GM20431 (cell line): ENCODE measurements around the gene FAM72C.
"Not testable (repeated sequence)": the region's sequence is repeated elsewhere in the genome, so short reads cannot be mapped to it uniquely, and the experiment has no call there.

Experiments used
- in situ Hi-C: fragments of 300-500 bp; cut with MseI, MboI; formaldehyde crosslinking; loops from one replicate; pipeline ENCODE4 v1.15.0; 2020; ENCODE audit warnings: low sequenced_read_pairs; ENCODE audit not compliant: unreplicated experiment

FAM72C gene

DNA sequence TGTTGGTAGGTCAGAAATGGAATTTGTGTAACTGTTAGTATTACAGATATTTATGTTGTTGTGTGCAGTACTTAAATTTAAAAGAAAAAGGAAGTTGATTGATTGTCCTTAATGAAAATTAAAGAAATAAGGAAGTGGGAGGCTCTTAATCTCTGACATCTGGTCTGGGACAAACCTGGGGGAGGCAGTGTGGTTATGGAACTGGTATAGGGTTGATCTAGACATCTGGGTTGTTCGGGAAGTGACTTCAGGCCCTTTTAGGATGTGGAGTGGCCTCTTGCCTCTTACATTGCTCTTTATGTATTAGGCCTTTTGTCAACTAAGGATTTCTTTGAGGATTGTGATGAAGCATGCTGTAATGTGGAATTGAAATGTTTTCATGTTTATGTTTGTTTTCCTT, 16.1 kb upstream of the FAM72C start:
- in situ Hi-C loops, result not testable (repeated sequence)

DNA sequence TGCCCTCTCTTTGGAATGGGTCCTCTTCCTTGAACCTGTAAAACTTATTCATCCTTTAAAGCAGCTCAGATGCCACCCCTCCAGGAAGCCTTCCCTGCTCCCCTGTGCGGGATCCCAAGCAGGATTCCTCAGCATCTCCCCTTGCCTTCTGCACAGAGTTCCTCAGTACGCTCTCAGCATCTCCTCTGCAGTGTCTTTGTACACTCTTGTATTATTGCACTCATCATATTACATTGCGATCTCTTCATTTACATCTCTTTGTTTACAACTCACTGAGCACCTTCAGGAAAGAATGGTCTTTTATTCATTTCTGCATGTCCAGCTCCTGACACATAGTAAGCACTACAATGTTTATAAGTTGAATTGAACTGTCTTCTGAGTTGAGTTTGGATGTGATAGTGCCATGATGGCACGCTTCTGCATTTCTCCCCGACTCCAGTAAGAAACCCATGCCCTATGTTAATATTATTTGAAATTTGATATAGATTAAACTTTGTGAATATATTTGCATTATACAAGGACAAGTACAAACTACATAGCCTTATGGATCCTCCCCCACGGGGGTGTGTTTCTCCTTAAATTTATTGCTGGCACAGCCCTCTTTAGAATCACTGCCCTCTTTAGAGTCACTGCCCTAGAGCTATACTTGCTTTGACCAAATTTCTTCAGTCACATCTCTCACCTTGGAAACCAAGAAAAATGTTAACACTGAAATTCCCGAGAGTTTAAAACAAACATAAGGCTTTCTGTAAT, 13.1 kb upstream of the FAM72C start:
- in situ Hi-C loops, result not testable (repeated sequence)

DNA sequence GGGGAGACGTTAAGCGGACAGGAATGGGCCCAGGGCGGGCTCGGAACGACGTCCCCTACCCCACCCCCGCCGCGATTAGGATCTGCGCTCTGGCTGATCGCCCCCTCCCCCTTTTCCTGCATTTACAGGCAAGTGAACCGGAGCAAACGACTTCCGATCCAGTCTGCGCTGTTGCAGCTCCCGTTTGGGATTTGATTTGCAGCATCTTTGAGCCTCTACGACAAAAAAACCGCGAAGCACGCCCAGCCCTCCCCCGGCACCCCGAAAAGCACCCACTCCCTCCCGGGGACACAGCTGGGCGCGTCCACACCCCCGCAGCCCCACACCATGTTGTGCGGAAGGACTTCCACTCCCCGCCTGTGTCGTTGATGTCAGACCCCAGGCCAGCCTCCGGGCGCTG, 2.6 kb upstream of the FAM72C start:
- in situ Hi-C loops, result not testable (repeated sequence)

DNA sequence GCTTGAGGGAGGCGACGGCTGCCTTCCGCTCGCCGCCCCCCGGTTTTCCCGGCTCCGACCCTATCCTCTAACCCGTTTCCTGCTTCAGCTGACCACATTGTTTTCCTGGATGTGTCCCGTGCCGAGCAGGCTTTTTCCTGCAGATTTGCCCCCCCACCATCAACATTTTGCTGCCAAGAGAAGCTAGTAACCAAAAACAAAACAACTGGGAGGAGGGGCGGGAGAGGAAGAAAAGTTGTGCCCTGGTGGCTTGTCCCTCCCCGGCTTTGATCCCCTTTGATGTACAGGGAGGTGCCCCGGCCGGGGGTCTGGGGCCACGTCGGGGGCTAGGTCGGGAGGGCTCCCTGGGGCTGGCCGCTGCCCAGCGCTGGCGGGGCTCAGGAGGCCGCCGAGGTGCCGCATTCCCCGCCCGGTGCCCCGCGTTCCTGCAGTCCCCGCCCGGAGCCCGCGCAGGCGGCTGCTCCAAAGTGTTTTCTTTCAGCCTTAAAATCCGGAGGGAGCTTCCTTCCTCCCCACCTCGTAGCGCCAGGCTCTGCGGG, 2.2 kb upstream of the FAM72C start:
- in situ Hi-C loops, result not testable (repeated sequence)

DNA sequence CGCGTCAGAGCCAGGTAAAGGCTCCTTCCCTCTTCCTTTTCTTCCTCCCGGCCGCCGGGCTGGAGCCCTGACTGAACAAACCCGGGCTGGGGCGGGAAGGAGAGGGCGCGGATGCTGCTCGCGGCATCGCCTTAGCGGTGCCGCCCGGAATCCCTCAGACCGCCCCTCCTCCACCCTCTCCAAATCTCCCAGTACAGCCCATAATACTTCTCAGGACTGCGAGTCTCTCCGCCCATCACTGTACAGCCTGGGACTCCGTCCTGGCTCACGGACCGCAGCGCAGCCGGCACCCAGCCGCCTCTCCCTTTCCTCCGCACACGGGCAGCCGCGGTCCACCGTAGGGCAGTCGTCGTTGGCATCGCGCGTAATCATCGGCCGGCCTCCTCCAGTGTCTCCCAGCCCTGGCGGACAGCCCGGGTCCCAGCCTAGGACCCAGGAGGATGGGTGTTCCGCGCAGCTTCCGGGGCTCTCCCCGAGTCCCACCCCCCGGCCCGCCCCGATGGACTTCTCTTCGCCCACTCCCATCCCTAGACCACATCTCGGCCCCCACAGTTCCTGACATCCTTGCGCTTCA, 1.1 kb upstream of the FAM72C start:
- in situ Hi-C loops, result not testable (repeated sequence)

DNA sequence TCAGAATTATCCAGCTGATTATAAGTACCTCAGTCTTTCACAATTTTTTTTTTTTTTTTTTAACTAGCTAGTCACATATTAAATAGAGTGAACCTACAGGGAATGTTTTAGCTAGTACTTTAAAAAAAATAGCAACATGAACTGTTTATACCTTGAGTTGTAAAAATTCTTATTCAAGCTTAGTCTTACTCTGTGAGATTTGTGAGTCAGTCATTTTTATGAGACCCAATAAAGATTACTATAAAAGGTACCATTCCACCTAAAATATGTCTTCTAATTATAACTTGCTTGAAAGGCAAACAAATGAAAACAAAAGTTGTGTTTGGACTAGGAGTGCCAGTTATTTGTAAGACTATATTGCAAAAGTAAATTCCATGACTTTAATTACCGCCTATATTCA, 5.9 kb downstream of the FAM72C start:
- in situ Hi-C loops, result not testable (repeated sequence)

DNA sequence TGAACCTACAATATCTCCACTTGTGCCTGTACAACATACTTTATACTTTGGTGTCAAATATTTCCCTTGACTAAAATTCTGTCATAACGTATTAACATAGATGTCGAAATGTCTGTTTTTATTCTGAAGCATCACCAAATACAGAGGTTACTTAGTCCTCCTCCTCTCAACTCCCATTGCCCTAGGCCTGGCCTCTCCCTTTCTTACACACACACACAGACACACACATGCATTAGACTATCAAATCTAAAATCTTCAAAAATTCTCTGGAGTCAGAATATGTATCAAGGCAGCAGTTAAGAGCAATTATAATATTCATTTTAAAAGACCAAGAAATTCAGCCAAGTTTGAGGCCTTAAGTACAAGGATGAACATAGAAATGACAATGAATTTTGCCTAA, 7.5 kb downstream of the FAM72C start:
- in situ Hi-C loops, result not testable (repeated sequence)

DNA sequence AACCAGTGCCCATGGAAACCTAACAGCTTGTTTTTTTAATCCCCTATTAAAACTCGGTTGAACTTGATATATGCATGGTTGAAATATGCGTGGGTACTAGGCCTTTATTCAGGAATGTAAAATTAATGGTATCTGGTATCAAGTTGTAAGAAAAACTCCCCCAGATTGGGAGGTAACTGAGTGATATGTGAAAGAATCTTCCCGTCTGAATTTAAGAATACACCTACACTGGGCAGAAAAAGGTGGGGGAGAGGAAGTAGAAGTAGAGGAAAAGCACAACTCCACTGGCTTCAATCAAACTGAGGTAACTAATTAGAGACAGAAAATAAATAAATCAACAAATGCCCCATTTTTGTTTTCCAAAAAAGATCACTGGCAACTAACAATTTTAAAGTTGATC, 15.9 kb downstream of the FAM72C start:
- in situ Hi-C loops, result not testable (repeated sequence)

DNA sequence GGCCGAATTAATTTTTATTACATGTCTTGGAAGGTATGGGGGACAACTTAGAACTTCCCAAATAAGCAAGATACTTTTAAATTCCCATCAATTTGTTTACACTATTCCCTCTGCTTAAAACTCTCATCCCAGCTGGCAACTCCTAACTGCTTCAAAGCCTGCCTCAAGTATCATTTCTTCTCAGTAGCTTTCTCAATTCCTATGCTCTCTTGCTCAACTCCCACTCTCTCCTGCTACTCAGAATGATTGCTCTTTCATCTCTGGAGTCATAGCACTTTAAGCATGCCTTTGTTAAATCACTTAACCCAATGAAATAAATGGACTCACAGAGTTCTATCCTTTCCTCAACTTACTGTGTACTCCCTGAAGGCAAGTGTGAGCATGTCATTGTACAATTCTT, 18.9 kb downstream of the FAM72C start:
- in situ Hi-C loops, result not testable (repeated sequence)

DNA sequence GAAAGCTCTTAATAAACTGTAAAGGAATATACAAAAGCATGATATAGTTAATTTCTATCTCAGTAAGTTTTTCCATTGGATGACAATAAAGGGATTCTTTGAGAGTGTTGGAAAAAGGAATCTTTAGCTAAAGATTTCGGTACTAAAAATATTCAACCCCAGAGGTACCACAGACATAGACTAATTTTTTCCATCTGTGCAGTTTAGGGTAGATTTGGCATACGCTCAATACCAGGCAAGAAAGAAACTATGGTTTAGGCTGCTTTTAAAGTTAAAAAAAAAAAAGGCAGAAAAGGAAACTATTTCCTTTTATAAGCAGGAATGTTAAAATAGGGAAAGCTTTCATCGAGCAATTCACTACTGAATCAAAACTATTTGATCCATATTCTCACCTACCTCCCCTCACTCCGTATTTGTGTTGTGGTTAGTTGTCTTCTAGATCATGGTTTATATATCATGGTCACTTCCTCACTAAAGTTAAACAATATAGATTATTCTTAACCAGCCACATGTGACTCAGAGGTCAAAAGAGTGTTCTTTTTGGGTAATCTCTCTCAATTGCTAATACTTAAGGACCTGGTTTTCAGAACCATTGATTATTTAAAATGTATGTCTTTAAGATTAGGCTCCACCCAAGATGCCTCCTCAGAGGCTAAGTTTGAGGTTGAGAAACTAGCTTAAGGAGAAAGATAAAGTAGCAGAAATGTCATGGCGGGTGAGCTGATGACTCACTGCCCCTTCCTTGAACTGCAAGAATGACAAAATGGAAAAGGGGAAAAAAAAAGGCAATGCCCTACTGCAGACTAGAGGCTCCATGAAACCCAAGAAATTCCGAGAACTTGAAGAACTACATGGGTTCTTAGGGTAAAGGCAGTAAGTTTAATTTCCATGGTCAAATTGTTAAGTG, 20.0 kb downstream of the FAM72C start:
- in situ Hi-C loops, result not testable (repeated sequence)

DNA sequence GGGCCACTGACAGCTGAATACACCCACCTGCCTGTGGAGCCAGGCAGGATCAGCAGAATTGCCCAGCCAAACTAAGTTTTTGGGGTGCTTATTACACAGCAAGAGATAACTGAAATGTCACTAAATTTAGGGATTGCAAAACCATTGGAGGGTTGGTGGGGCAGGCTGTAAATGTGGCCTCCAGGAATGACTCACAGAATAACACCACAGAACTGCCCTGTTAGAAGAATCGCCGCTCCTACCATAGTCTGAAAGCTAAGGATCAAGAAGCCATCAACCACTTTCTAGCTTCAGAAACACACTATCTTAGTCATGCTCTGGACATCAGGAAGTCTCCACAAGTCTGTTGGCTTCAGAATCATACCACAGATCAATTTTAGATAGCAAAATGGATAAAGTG, 24.0 kb downstream of the FAM72C start:
- in situ Hi-C loops, result not testable (repeated sequence)

DNA sequence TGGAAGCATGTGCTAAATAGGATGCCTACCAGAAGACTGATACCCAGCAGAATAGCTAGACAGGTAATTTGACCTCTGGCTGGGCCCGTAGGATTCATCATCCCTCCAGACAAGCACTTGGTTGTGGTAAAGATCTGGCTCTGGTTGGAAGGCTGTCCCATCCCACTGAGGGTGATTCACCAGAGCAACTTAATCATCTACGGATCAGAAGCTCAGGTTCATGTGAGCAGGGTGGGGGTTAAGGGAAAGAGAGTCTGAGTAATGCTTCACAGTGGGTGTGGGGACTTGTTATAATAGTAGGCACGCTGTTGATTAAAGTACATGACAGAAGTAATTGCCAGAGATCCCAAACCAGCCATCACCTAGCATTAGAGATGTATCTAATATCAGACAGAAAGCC, 26.5 kb downstream of the FAM72C start:
- in situ Hi-C loops, result not testable (repeated sequence)

DNA sequence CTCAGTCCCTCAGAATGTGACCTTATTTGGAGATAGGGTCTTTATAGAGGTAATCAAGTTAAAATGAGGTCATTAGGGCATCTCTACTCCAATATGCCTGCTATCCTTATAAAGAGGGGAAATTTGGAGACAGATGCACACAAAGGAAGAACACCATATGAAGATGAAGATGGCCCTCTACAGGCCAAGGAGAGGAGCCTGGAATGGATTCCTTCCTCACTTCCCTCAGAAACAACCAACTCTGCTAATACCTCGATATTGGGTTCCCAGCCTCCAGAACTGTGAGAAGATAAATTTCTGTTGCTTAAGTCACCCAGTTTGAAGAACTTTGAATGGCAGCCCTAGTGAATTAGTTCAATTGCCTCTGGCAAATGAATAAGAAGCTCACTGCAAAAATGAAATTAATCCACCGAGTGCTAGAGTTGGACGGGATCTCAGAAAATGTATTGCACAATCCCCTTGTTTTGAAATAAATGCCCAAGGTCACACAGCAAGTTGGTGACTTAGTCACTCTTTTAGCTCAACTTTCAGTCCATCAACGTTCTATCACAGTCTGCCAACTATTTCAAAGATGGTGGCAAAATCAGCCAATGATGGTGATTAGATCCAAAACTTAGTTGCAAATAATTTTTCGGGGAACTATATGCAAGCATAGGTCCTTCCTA, 27.1 kb downstream of the FAM72C start:
- in situ Hi-C loops, result not testable (repeated sequence)

DNA sequence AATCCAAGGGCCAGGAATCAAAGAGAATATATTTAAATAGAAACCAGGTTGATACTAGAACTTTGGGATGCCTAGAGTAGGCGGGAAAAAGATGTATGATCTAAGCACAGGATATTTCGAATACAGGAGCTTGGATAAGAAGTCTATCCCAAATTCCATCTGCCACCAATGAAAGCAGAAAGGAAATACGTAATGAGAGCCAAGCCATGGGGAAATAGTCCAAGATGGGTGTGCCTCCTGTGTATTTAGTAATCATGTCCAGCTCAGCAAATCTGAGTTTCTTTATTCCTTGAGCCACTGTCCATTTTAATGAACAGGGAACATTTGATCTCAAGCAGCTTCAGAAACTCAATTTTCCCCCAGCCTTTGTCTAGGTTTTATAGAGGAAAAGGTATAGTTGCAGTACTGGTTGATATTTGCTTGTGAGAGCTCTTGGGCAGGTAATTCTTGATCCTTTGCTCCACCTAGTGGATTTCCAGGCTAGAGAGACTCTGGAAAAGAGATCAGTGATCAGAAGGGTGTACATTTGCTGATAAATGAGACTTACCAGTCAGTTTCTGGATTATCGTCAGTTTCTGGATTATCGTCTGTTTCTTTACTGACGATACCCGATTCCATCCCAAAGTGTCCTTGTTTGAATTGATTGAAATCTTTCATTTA, 28.3 kb downstream of the FAM72C start:
- in situ Hi-C loops, result not testable (repeated sequence)

DNA sequence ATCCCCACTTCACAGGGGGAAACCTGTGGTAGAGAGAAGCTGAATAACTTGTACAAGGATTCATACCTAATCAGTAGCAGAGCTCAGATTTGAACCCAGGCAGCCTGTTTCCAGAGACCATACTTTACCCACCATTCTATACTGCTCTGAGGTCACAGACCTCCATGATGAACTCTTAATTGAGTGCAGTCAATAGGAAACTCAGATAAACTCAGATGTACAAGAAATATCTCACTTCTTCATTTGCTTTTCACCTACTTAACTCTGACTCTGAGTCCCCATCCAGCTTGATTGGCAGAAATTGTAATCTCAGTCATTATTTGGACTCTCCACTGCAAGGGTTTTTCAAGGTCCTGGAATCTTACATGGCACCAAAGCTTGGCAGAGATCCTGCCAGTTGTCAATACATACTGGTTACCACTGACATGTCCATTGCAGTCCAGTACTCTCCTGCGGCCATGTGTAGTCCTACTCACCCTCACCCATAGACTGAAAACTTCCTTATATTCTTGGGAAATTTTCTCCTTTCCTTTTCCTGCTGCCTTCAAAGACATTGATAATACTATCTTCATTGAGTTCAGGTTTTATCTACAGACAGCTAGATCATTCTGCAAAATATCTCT, 29.4 kb downstream of the FAM72C start:
- in situ Hi-C loops, result not testable (repeated sequence)

DNA sequence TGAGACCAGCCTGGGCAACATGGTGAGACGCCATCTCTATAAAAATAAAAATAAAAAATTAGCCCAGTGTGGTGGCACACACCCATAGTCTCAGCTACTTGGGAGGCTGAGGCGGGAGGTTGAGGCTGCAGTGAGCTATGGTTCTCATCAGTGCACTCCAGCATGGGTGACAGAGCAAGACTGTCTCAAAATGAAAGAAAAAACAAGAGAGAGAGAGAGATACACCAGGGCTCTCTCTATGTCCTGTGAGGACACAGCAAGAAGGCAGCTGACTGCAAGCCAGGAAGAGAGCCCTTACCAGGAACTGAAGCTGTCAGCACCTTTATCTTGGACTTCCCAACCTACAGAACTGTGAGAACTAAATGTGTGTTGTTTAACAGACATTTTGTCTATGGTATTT, 32.1 kb downstream of the FAM72C start:
- in situ Hi-C loops, result not testable (repeated sequence)

DNA sequence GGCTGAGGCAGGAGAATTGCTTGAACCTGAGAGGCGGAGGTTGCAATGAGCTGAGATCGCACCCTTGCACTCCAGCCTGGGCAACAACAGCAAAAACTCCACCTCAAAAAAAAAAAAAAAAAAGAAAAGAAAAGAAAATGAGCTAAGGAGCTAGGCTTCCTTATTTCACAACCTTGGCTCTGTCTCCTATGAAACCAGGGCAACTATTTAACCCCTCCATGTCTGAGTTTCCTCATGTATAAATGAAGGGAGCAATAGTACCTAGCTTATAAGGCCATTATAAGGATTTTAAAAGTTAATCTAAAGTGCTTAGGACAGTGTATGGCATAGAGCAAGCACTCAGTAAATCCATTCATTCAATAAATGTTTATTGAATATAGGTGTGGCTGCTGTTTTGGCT, 32.9 kb downstream of the FAM72C start:
- in situ Hi-C loops, result not testable (repeated sequence)

DNA sequence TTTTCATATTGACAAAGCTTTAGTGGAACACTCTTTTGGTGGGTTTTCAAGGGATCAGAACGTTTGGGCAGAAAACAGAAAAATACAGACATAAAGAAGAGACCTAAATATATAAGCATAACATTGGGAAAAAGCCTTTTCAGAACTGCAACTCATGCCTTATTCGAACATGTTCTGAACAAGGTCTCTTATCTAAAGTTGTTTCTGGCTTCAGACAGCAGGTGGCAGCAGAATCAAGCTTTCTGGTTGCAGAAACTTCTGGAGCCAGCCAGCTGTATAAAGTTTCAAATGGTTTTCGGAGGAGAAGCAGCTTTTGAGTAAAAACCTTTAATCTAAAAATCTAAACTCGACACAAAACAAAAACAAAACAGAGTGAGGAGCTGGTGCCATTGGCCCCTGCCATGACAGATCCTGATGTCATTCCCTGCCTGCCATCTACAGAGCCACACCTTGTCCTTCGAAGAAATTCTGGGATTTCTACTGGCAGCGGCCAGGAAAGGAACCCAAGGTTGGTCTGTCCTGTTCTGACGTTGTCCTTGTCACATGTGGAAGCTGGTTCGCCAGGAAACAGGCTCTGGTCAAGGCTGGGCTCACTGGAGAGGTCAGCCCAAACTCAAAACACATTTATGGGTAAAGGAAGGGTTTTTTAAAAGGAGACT, 35.2 kb downstream of the FAM72C start:
- in situ Hi-C loops, result not testable (repeated sequence)

DNA sequence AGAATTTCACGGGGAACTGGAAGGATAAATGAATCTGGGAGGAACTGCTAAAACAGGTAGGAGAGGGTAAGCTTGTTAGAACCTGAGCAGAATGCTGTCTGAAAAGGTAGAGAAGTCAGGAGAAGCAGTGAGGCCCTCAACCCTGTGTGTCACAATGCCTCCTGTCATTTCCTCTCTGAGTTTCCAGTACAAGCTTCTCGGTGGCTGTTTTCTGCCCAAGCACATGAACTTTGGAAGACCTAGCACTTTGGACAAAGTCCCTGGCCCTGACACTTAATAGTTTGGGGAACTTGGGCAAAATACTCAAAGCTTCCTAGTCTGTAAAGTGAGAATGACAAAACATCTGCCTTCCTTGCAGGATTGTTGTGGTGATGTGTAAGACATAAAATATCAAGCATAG, 52.7 kb downstream of the FAM72C start:
- in situ Hi-C loops, result not testable (repeated sequence)
